Hepatocyte (in vitro differentiated cells): ENCODE measurements around the gene GDPGP1. TPM values are rescaled to one million over a fixed set of nuclear protein-coding genes. Genes with fewer than 3 reads are reported as not detected.

ENCODE experiments used
- DNase-seq: peaks from one replicate; pipeline ENCODE4 v3.0.0-alpha.2; 2016; ENCODE audit warnings: low spot score
- H2AFZ ChIP-seq: fragments of 200-600 bp; sonication (generic); 2 replicates; pipeline ENCODE4 v1.6.0; 2016; ENCODE audit warnings: antibody characterized with exemption, mild to moderate bottlenecking
- H3K27ac ChIP-seq: fragments of 200-600 bp; sonication (generic); 2 replicates; pipeline ENCODE4 v1.5.1; 2016; ENCODE audit warnings: mild to moderate bottlenecking
- H3K27me3 ChIP-seq: fragments of 200-600 bp; sonication (generic); 2 replicates; pipeline ENCODE4 v1.6.1; 2016
- H3K36me3 ChIP-seq: fragments of 200-600 bp; sonication (generic); replicated peaks from 2 replicates; pipeline ENCODE4 v1.5.1; 2016; ENCODE audit warnings: low read depth; ENCODE audit not compliant: insufficient read depth
- H3K4me1 ChIP-seq: fragments of 200-600 bp; sonication (generic); 2 replicates; pipeline ENCODE4 v1.5.1; 2016; ENCODE audit warnings: mild to moderate bottlenecking, moderate library complexity; ENCODE audit not compliant: insufficient read depth
- H3K4me2 ChIP-seq: fragments of 200-600 bp; sonication (generic); 2 replicates; pipeline ENCODE4 v1.6.0; 2016
- H3K4me3 ChIP-seq: fragments of 200-600 bp; sonication (generic); 2 replicates; pipeline ENCODE4 v1.5.1; 2016; ENCODE audit warnings: mild to moderate bottlenecking
- H3K79me2 ChIP-seq: fragments of 200-600 bp; sonication (generic); 2 replicates; pipeline ENCODE4 v1.6.0; 2017; ENCODE audit warnings: mild to moderate bottlenecking
- H3K9me2 ChIP-seq: fragments of 200-600 bp; sonication (generic); replicated peaks from 2 replicates; pipeline ENCODE4 v1.6.0; 2017; ENCODE audit warnings: mild to moderate bottlenecking; ENCODE audit not compliant: insufficient read depth
- H3K9me3 ChIP-seq: fragments of 200-600 bp; sonication (generic); 2 replicates; pipeline ENCODE4 v1.5.1; 2016; ENCODE audit warnings: low read depth, mild to moderate bottlenecking
- H4K20me1 ChIP-seq: fragments of 200-600 bp; sonication (generic); 2 replicates; pipeline ENCODE4 v1.6.0; 2016; ENCODE audit warnings: mild to moderate bottlenecking; ENCODE audit not compliant: insufficient read depth, poor library complexity, severe bottlenecking
- CTCF ChIP-seq: fragments of 200-600 bp; sonication (generic); IDR thresholded peaks from 2 replicates; pipeline ENCODE4 v1.5.1; 2016; ENCODE audit warnings: antibody characterized with exemption, mild to moderate bottlenecking; ENCODE audit not compliant: poor library complexity
- EZH2 ChIP-seq: fragments of 200-600 bp; sonication (generic); IDR thresholded peaks from 2 replicates; pipeline ENCODE4 v1.6.1; 2016; ENCODE audit warnings: antibody characterized with exemption, mild to moderate bottlenecking, borderline replicate concordance
- EZH2phosphoT487 ChIP-seq: fragments of 200-600 bp; sonication (generic); IDR thresholded peaks from one replicate; pipeline ENCODE4 v1.6.1; 2018; ENCODE audit warnings: antibody characterized with exemption, mild to moderate bottlenecking, low read depth, moderate library complexity; ENCODE audit not compliant: unreplicated experiment, severe bottlenecking
- WGBS: methylation state at CpG from one replicate; pipeline ENCODE4 v1.1.6; 2016; ENCODE audit warnings: low lambda C conversion rate; ENCODE audit errors: missing lambda C conversion rate; 5-methylcytosine and 5-hydroxymethylcytosine counted together
- polyA plus RNA-seq: library from polyadenylated mRNA; unstranded; fragments of >200 nt; fragmentation: Nextera tagmentation; extraction: Ambion mirVana; gene quantifications from 2 replicates; pipeline ENCODE4 v1.2.1, GENCODE V29; 2016
- total RNA-seq: library from RNA; depleted of rRNA; stranded (reverse); fragments of >200 nt; gene quantifications from 2 replicates; pipeline ENCODE4 v1.2.3, GENCODE V29; 2014

Gene GDPGP1
- total and polyA plus RNA-seq, 2 experiments from 2014 or later: 0.56 to 6.8 TPM

- Histone ChIP-seq H3K4me3 (no peak overlapping the region), H3K27me3 (no peaks in the 10 kb centered on the region), H3K9me3 (no peaks in the 10 kb centered on the region), H2AFZ (no peak overlapping the region), H3K4me1 (peaks cover 27% of the 10 kb centered on the region), H3K36me3 (no peaks in the 10 kb centered on the region), H3K4me2 (no peak overlapping the region), H3K79me2 (peaks cover 43% of the 10 kb centered on the region), H3K27ac (peak overlapping the region; percentile 66), H3K9me2 (no peaks in the 10 kb centered on the region), H4K20me1 (no peaks in the 10 kb centered on the region)
- TF ChIP-seq EZH2phosphoT487: no peak
- TF ChIP-seq CTCF: no peak
- TF ChIP-seq EZH2: no peak
- 83% methylated on average over 3 of the region's 3 CpGs for WGBS
- DNase-seq: no peak
These were observed 42.7 kb upstream of the GDPGP1 start for GRCh38 chr15:90191344-90191687.

- H3K4me2 ChIP-seq: peak overlapping the region; percentile 55
- peaks cover 27% of the 10 kb centered on the region for H3K4me1 ChIP-seq
- H3K4me3 ChIP-seq: no peak overlapping the region
- no peaks in the 10 kb centered on the region for H3K36me3 ChIP-seq
- no peaks in the 10 kb centered on the region for H4K20me1 ChIP-seq
- WGBS: 69% methylated on average over 7 of the region's 7 CpGs
- no peak overlapping the region for H2AFZ ChIP-seq
- H3K27ac ChIP-seq: peak overlapping the region; percentile 66
- H3K9me3 ChIP-seq: no peaks in the 10 kb centered on the region
- no peaks in the 10 kb centered on the region for H3K27me3 ChIP-seq
- H3K9me2 ChIP-seq: no peaks in the 10 kb centered on the region
- peak; percentile 89 for DNase-seq
- TF ChIP-seq EZH2phosphoT487 (no peak), CTCF (no peak), EZH2 (no peak)
- peaks cover 43% of the 10 kb centered on the region for H3K79me2 ChIP-seq
These were observed 42.1 kb upstream of the GDPGP1 start for GRCh38 chr15:90191794-90192509.

- TF ChIP-seq EZH2phosphoT487: no peak
- TF ChIP-seq EZH2: no peak
- no peak for TF ChIP-seq CTCF
- Histone ChIP-seq H3K27ac (peak overlapping the region; percentile 66), H3K9me2 (no peaks in the 10 kb centered on the region), H3K4me2 (no peak overlapping the region), H3K79me2 (peaks cover 34% of the 10 kb centered on the region), H2AFZ (no peak overlapping the region), H3K4me1 (peaks cover 27% of the 10 kb centered on the region), H3K4me3 (no peak overlapping the region), H3K9me3 (no peaks in the 10 kb centered on the region), H4K20me1 (no peaks in the 10 kb centered on the region), H3K36me3 (no peaks in the 10 kb centered on the region), H3K27me3 (no peaks in the 10 kb centered on the region)
- WGBS: 82% methylated on average over 16 of the region's 16 CpGs
- DNase-seq: no peak
These were observed 40.8 kb upstream of the GDPGP1 start for GRCh38 chr15:90192961-90193786.
